Stimulated activated CD8-positive, alpha-beta memory T cell treated with anti-CD3 and anti-CD28 coated beads, Interleukin-15, amount 100 ng/mL, for 24 hours (primary cell): ENCODE data around the gene USP13.

Experiments
- DNase-seq: peaks from one replicate; pipeline ENCODE4 v3.0.0-alpha.2; 2020; ENCODE audit warnings: low read depth

USP13 gene

DNA sequence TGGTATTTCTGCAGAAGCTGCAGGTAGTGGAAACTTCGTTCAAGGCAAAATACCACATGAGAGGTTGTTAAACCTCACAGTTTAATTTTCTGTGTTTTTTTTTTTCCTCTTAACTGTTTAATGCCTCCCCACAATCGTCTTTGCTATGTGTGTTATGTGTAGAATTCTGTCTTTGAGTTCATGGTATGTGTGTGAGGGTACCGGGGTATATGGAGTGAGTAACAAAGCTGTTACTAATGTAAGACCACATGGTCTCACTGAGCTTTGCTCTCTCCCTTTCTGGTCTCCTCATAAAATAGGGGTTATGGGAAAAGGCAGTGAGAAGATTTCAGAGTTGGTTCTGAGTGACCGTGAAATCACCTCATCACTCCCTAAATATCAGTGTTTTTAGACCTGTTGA, 143.6 kb downstream of the USP13 start:
- DNase-seq, result no peak

DNA sequence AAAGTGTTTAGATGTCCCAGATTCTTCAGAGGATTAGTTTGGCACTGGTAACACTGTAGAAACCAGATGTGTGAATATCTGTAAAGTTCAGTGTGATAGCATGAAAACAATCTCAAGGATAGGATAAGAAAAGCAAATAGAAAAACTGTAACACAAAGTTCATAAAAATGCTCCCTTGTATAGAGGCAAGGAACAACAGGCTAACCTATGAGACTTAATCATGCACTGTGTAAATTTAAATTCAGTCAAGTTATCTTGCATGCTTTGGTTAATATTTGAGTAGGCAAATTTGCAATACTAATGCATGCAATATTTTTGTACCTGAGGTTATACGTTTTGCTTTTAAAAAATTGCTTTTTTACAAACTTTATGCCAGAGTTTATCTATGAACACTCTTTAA, 144.4 kb downstream of the USP13 start:
- DNase-seq, result no peak

- no peak for DNase-seq
Measured at GRCh38 chr3:179801263-179801662, 148.4 kb downstream of the USP13 start.

DNA sequence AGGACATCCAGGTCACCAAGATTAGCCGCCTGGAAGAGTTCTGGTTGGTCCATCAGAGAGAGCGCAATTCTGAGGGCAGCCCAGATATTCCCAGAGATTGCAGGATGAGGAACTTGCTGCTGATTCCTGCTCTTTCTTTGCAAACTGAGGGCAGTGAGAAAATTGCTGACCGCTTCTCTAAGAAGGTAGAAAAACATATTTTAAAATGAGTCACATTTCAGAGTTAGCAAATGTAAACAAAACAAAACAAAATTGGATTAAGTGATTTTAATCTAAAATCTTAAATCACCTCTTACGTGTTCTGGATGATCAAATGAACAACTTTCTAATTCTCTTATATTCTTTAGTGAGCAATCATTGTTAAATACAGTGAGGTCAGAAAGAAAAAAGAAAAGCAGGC, 149.0 kb downstream of the USP13 start:
- no peak for DNase-seq

- DNase-seq, result no peak
Measured at GRCh38 chr3:179806177-179806576, 153.3 kb downstream of the USP13 start.

- no peak for DNase-seq
Measured at GRCh38 chr3:179807588-179807987, 154.7 kb downstream of the USP13 start.

- DNase-seq, result no peak
Measured at GRCh38 chr3:179809639-179810038, 156.8 kb downstream of the USP13 start.

DNA sequence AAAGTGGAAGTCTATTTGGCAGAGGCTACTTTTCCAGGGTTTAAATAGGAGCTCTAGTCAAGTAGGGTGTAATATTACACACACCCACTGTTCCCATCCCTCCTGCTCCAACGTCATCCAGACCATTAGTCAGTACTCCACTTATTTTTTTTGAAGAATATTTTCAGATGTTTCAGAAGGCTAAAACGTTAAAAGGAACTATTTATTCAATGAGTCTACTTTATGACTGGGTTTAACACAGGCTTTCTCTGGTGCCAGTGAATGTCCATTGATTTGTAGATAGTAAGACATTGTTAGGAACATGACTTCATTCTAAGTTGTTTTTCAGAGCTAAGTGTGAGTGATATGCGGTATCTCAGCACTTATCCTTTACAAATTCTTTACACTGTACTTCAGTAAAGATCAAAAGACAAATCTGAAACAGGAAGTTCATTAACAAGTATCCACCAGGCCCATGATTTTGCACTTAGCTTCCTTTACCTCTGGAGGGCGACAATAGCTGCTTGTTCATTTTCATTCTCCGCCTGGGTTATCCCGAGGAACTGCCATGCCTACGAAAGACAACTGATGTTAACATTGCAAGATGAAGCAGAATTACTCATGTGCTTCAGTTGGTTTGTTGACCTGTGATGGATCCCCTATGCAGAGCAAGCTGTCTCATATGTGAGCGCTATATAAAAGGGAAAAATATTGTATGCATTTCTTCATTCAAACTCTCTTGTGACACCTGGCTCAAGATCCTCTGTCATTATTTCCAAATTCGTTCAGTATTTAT, 158.7 kb downstream of the USP13 start:
- no peak for DNase-seq

DNA sequence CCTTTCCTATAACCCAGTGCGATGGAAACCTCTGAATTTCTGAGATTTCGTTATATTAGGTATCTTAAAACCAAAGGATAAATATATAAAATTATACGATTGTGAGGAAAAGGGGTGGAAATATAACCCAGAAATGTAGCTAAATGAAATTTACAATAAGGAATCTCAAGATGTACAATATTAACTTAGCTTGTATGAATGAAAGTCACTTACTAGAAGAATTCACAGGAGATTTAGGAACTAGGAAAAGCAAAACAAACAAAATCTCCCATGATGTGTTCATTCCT, 159.2 kb downstream of the USP13 start:
- DNase-seq, result no peak

GRCh38 chr3:179819379-179819778, 166.5 kb downstream of the USP13 start:
- DNase-seq, result no peak

DNA sequence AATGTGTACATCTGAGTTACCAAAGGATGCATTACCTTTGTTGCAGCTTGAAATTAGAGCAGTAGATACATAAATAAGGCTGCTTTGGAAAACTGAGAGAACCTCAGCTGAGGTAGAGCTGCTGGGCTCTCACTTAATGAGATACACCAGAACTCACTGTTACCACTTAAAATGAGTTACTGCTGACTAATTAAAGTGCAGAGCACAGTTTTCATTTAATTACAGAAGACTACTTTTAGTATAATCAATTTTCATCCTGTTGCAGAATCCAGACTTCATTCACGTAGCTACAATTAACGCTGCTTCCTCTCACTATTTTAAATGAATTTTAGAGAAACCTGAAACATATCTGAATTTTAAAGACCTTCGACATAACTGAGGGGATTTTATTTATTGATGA, 169.5 kb downstream of the USP13 start:
- no peak for DNase-seq

- DNase-seq, result no peak
Measured at GRCh38 chr3:179825527-179826246, 172.8 kb downstream of the USP13 start.

- no peak for DNase-seq
Measured at GRCh38 chr3:179826247-179826637, 173.4 kb downstream of the USP13 start.

DNA sequence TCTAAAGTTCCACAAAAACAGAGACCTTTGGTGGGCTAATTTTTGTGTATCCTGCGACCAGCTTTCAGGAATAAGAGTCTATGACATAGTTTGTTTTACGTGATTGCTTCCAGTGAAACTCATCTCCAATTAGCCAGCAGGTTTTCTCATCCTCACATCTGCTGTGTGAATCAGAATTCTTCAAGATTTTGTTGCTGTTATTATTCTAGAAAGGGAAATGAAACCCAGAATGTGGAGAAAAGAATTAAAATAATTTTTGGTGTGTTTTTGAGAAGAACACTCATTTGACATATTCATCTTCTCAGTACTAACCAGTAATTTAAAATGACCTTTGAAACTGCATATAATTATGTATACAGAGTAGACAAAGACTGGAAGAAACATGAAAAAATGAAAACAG, 175.9 kb downstream of the USP13 start:
- no peak for DNase-seq

DNA sequence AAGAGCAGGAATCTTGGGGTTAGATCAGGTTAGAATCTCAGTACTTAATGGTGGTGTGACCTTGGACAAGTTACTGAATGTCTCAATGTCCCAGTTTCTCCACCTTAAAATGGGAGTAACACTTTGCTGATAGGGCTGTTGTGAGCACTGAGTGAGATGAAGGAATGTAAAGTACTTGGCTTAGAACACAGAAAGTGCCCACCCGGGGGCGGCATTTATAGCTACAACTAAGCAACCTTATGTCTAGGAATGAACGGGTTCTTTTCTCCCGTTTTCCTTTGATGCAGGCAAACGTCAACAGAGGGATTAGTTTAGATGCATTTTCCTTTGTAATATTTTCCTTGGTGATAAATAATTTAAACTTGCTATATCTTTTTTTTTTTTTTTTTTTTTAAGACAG, 176.6 kb downstream of the USP13 start:
- no peak for DNase-seq

DNA sequence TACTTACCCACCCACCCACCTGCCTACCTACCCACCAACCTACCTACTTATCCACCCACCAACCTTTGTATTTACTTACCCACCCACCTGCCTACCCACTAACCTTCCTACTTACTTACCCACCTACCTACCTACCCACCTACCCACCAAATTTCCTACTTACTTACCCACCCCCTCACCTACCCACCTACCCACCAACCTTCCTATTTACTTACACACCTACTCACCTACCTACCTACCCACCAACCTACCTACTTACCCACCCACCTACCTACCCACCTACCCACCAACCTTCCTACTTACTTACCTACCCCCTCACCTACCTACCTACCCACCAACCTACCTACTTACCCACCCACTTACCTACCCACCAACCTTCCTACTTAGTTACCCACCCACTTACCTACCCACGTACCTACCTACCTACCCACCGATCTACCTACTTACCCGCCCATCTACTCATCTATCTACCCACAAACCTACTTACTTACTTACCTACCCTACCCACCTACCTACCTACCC, 179.6 kb downstream of the USP13 start:
- no peak for DNase-seq

DNA sequence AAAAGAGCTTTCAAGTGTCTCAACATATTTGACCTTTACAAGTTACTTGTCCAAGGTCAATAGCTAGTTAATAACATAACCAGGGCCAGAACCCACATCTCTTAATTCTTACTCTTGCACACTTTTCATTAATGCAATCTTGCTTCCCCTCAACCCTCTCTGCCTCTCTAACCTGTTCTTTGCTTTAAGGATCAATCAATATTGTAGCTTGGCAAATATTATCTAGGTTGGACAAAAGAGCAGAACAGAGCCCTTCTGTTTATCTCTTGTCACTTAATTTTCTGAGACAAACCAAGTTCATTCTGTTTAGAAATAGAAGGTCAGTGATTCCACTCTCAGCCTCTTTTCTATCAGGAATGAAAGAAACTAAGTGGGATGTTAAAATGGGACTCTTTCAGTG, 180.5 kb downstream of the USP13 start:
- DNase-seq, result no peak

- no peak for DNase-seq
Measured at GRCh38 chr3:179837374-179837773, 184.5 kb downstream of the USP13 start.
